ENCODE data around the gene DENND1C.

DNA sequence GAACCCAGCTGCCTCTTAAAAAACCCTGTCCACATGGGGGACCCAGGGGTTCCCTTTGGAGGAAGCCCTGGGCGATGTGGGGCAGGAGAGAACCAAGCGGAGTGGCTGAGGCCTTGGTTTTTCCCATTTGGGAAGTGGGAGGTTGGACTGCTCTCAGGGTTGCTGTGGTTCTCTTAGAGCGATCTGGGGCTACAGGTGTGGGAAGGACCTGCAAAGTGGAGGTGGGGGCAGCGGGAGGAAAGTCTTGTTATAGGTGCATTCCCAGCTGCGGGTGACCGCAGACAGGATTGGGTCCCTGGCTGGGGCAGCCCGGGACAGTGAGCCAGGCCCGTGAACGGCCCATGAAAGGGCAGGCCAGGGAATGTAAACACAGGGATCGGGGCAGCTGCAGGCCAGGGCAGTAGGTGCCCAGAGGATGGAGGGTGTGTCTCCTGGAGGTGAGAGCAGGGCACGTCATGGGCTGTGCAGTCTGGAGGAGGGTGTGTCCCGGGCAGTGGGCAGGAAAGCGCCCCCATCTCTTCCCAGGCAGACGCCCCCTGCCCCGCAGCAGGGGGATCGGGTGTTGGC, 22.8 kb downstream of the DENND1C start:
- TF ChIP-seq POLR2AphosphoS5 (IDR thresholded peaks at IDR 0.05; ENCODE audit: low read depth, low read length) (no peak), SIN3A (IDR thresholded peaks at IDR 0.05; ENCODE audit: borderline replicate concordance, insufficient read depth, low read length) (no peak), TAF1 (IDR thresholded peaks at IDR 0.05; ENCODE audit: borderline replicate concordance, insufficient read depth, low read length) (no peak)
- TF ChIP-seq, protein P1, sequence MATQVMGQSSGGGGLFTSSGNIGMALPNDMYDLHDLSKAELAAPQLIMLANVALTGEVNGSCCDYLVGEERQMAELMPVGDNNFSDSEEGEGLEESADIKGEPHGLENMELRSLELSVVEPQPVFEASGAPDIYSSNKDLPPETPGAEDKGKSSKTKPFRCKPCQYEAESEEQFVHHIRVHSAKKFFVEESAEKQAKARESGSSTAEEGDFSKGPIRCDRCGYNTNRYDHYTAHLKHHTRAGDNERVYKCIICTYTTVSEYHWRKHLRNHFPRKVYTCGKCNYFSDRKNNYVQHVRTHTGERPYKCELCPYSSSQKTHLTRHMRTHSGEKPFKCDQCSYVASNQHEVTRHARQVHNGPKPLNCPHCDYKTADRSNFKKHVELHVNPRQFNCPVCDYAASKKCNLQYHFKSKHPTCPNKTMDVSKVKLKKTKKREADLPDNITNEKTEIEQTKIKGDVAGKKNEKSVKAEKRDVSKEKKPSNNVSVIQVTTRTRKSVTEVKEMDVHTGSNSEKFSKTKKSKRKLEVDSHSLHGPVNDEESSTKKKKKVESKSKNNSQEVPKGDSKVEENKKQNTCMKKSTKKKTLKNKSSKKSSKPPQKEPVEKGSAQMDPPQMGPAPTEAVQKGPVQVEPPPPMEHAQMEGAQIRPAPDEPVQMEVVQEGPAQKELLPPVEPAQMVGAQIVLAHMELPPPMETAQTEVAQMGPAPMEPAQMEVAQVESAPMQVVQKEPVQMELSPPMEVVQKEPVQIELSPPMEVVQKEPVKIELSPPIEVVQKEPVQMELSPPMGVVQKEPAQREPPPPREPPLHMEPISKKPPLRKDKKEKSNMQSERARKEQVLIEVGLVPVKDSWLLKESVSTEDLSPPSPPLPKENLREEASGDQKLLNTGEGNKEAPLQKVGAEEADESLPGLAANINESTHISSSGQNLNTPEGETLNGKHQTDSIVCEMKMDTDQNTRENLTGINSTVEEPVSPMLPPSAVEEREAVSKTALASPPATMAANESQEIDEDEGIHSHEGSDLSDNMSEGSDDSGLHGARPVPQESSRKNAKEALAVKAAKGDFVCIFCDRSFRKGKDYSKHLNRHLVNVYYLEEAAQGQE (IDR thresholded peaks at IDR 0.05; ENCODE audit: insufficient read depth in 1 of 2, low read depth in 2 of 2, low read length in 2 of 2) = no peak
